HuH-7.5 (cell line): ENCODE measurements around the gene CHMP6.
"Not testable (repeated sequence)": the region's sequence is repeated elsewhere in the genome, so short reads cannot be mapped to it uniquely, and the experiment has no call there.

Experiments used
- DNase-seq: peaks from one replicate; pipeline ENCODE4 v3.0.0; 2011; ENCODE audit warnings: low spot score

Gene CHMP6

GRCh38 chr17:81030312-81030711 is 38.7 kb downstream of the CHMP6 start:
- DNase-seq, result not testable (repeated sequence)

- DNase-seq, result no peak
These were observed 39.3 kb downstream of the CHMP6 start for GRCh38 chr17:81030741-81031565.

GRCh38 chr17:81031566-81032550 is 40.2 kb downstream of the CHMP6 start:
- no peak for DNase-seq

DNA sequence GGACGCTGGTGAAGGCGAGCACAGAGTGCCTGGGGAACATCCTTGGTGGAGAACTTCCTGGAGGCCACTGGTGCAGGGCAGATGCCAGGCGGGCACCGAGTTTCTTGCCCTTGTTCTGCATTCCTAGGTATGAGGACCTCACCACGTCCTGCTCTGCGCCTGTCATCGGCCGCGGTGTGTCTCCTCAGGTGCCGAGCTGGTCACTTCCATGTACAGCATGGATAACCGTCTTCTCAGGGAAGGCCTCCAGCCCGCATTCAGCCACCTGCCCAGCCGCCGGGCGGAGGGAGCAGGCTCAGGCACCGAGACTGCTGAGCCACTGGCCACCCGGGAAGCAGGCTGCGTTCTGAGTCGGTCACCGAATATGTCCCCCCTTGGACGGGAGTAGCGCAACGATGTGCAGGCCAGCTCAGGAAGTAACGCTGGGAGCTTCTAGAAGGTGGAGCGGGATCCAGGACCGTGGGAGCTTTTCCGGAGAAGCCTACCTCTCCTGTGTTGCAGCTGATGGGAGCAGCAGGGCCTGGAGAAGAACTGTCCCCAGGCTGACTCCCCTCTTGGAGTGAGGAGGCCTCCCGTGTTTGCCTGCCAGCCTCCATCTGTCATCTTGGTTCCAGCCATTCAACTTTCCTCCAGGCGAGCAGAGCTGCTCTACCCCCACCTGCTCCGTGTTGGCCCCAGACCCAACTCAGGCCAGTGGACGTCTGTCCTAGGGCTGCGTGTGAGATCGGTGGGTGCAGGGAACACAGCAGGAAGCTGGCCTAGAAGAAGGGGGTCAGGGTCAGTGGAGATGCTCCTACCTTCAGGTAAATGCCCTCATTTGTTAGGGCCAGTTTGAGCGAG is 41.2 kb downstream of the CHMP6 start:
- no peak for DNase-seq

GRCh38 chr17:81033535-81034167 is 42.0 kb downstream of the CHMP6 start:
- no peak for DNase-seq

DNA sequence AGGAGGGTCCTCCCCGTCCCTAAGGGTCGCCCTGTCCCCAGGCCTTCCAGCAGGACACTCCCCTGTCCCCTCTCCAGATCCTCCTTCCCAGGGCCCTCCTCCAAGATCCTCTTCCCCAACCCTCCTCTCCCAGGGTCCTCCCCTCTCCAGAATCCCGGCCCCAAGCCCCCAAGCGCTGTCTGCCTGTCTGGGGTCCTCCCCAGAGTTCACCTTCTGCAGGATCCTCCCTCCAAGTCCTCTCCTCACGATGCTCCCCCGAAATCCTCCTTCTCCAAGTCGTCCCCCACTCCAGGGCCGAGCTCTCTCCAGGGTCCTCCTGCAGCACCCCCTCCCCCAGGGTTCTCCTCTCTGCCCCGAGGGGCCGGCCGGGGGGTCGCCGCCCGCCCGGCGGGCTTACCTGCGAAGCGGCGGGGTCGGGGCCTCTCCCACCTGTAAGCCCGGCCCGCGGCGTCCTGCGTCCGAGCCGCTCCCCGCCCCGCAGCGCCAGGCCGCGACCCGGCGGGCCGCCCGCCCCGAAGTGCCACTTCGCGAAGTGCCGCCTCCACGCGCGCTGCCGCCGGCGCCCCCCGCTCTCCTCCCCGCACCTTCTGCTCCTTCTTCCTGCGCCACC is 42.6 kb downstream of the CHMP6 start:
- DNase-seq, result no peak

GRCh38 chr17:81034779-81035520 is 43.3 kb downstream of the CHMP6 start, which contains the start of gene BAIAP2:
TSS of gene BAIAP2 (plus strand) at chr17:81035151. CDS start at chr17:81035255, 104 bp downstream.
- peak; percentile 100 for DNase-seq

- no peak for DNase-seq
These were observed 44.0 kb downstream of the CHMP6 start for GRCh38 chr17:81035521-81036196.

- no peak for DNase-seq
These were observed 44.7 kb downstream of the CHMP6 start for GRCh38 chr17:81036197-81036941.

- no peak for DNase-seq
These were observed 45.6 kb downstream of the CHMP6 start for GRCh38 chr17:81037026-81037797.

GRCh38 chr17:81037798-81038733 is 46.4 kb downstream of the CHMP6 start:
- no peak for DNase-seq

GRCh38 chr17:81039096-81039495 is 47.5 kb downstream of the CHMP6 start:
- DNase-seq, result no peak

DNA sequence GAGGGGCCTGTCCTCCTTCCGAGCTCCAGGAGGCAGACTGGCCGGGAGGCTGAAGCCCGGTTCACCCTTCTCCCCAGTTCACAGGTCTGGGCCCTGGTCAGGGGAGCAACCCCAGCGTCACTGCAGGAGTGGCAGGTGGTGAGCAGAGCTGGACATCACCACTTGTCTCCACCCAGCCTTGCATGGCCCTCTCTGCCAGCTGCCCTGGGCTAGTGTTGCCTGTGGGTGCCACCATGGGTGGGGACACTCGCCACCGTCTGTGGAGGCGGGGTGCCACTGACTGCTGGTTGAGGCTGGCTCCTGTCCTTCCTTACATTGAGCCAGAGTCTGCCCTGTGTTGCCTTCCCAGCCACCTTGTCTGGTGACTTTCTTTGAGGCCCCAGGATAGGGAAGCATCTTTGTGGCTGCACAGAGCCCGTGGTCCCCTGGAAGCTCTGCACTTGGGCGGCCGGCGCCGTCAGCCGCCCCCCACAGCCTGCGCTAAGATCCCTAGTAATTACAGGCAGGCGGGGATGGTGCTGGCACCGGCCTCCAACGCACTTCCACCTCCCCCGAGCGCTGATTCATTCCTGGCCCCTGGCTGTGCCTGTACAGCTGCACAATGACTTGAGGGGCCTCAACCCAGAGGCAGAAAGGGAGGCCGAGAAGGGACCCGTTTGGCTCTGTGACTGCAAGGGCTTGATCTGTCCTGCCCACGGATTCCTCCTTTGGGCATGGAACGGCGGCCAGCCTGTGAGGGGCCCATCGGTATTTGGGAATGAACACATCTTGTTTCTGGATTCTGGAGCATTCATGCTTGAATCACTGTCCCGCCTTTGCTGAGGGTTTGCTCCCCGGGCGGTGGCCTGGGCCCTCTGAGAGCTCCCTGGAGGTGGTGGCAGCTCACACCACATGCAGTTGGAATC is 48.5 kb downstream of the CHMP6 start:
- DNase-seq, result no peak

- DNase-seq, result peak; percentile 80
These were observed 49.2 kb downstream of the CHMP6 start for GRCh38 chr17:81040791-81041337.

DNA sequence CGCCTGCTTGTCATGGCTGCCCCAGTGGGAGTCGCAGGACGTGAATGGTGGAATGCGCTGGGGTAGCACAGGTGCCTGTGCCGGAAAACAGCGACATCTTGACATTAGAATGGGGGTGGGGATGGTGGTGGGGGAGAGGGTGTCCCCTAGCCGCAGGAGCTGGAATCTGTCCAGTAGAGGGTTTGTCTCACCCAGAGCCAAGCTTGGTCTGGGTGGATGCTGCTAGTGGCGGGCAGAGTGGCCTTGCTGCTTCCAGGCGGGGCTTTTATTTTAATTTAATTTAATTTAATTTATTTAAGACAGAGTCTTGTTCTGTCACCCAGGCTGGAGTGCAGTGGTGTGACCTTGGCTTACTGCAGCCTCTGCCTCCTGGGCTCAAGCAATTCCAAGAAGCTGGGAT is 51.0 kb downstream of the CHMP6 start:
- DNase-seq, result no peak

GRCh38 chr17:81043319-81043724 is 51.7 kb downstream of the CHMP6 start:
- DNase-seq, result no peak
